H7 (cell line): Measurements from ENCODE around the gene POMGNT2. TPM values are rescaled to one million over a fixed set of nuclear protein-coding genes. Genes with fewer than 3 reads are reported as not detected.
"Not testable (repeated sequence)": the region's sequence is repeated elsewhere in the genome, so short reads cannot be mapped to it uniquely, and the experiment has no call there.

Experiments
- DNase-seq: peaks from one replicate; pipeline ENCODE4 v3.0.0; 2012
- H3K27me3 ChIP-seq: 2 replicates; pipeline ENCODE4 v1.6.0; 2011; ENCODE audit warnings: mild to moderate bottlenecking, low read length; ENCODE audit not compliant: control insufficient read depth, insufficient read depth
- H3K36me3 ChIP-seq: replicated peaks from 2 replicates; pipeline ENCODE4 v1.5.1; 2011; ENCODE audit warnings: low read length; ENCODE audit not compliant: control insufficient read depth, insufficient read depth
- H3K4me3 ChIP-seq: 2 replicates; pipeline ENCODE4 v1.5.1; 2011; ENCODE audit warnings: low read depth, mild to moderate bottlenecking, control low read depth, low read length, moderate library complexity; ENCODE audit not compliant: insufficient read depth
- total RNA-seq: library from RNA; depleted of rRNA; stranded (reverse); fragments of >200 nt; shearing (Covaris generic); gene quantifications from 2 replicates; pipeline ENCODE4 v1.2.3, GENCODE V29; 2014

The POMGNT2 gene
- total RNA-seq, 1 experiment from 2014 or later: 22.8 TPM

DNA sequence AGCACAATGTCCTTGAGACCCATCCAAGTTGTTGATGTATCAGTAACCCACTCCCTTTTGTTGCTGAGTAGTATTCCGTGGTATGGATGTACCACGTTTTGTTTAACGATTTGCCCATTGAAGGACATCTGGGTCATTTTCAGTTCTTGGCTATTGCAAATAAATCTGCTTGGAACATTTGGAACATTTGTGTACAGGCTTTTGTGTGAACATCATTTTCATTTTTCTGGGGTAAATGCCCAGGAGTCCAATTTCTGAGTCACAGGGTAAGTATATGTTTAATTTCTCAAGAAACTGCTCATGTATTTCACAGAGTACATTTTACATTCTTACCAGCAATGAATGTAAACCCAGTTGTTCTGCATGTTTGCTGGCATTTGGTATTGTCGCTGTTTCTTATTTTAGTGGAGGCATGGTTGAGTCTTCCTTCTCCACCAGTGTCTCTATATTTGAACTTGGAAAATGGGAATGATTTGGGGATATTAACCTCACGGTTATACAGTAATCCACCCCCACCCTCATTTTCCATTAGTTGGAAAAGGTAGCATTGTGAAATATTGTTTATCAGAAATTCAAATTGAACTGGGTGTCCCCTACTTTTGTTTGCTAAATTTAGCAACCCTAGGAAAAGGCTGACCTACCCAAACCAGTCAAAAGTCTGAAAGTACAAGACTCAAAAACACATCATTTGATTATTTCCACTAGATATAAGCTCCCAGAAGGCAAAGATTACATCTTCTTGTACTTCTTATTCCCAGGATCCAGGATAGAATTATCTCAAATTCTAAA lies 30.8 kb downstream of the POMGNT2 start:
- Histone ChIP-seq H3K36me3 (peaks cover under 1% of the 10 kb centered on the region; the same call in 1 of the 2 replicates), H3K4me3 (no peak overlapping the region), H3K27me3 (no peaks in the 10 kb centered on the region)
- no peak for DNase-seq

DNA sequence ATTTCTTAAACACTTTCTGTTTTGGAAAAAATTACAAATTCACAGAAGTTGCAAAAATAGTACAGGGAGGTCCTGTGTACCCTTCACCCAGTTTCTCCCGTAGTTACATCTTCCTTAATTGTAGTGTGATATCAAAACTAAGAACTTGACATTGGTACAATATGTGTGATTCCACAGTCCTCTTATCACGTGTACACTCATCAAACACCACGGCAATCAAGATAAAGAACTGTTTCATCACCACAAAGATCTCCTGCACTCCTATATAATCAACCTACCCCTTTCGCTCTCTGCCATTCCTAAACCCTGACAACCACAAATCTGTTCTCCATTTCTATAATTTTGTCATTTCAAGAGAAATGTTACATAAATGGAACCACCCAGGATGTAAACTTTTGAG lies 31.4 kb downstream of the POMGNT2 start:
- Histone ChIP-seq H3K4me3 (no peak overlapping the region), H3K36me3 (no peaks in the 10 kb centered on the region; the same call in 1 of the 2 replicates), H3K27me3 (no peaks in the 10 kb centered on the region)
- DNase-seq: no peak

DNA sequence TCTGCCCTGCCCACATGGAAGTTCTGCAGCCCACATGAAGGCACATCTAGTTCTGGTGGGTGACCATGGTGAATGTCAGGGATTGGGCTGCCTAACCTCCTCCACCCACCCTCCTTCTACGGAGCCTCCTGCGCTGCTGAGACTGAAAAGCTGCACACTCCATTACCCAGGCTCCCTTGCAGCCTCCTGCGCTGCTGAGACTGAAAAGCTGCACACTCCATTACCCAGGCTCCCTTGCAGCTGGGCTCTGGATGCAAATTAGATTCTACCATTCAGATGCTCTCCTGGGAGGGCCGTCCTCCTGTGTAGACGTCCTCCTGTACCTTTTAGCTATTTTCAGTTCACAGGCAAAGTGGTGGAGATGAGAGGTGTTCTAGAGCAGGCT lies 32.1 kb downstream of the POMGNT2 start:
- H3K4me3 ChIP-seq: no peak overlapping the region

DNA sequence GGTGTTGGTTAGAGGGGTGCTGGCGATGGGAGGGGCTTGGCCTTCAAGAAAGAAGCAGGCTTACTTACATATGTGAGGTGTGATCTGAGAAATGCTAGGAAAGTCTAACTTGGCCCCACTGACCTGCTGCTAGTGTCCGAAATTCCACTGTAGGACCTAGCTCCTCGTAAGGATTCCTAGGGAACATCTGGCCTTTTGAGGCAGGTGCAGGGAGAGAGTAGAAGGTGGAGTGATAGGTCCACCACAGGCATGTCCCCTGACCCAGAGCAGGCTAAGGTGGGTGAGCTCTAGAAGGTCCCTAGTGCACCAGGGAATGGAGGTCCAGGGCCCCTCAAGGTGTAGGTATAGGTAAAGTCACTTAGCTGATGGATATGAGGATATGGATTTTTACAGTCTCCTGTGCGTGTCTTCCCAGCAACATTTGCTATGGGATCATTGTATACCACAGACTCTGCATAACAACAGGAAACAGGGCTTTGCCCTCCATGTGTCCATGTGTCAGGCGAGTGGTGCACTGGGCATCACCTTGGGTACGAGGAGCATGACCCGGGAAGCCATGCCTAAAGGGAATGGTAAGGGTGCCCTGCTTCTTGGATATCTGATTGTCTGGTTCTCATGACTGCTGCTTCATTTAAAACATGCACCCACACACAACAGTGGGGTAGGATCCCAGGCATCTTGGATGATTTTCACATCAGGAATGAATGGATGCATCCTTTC lies 32.6 kb downstream of the POMGNT2 start:
- Histone ChIP-seq H3K27me3 (no peaks in the 10 kb centered on the region), H3K4me3 (no peak overlapping the region), H3K36me3 (no peaks in the 10 kb centered on the region)
- no peak for DNase-seq

More for the DNA sequence above, 32.1 kb downstream of the POMGNT2 start:
- Histone ChIP-seq H3K36me3 (no peaks in the 10 kb centered on the region), H3K27me3 (no peaks in the 10 kb centered on the region)
- no peak for DNase-seq

DNA sequence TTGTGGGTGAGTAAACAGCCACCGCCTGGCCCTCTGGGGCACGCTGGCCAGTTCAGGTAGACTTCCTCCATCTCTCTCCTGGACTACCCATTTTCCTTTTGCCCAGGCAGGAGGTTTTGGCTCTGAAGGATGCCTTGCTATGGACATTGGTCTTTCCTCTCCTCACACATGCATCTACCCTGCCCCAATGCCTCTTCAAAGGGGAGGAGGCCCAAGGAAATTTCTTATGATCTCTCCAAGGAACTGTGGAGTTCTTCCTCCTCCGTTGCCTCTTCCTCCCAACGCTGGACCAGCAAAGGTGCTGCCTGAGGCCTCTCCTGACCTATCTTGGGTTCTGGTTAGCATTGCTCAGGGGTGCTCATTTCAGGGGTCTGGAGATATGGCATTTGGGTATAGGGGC lies 33.5 kb downstream of the POMGNT2 start:
- no peaks in the 10 kb centered on the region for H3K36me3 ChIP-seq
- no peaks in the 10 kb centered on the region for H3K27me3 ChIP-seq
- DNase-seq: no peak
- H3K4me3 ChIP-seq: no peak overlapping the region

DNA sequence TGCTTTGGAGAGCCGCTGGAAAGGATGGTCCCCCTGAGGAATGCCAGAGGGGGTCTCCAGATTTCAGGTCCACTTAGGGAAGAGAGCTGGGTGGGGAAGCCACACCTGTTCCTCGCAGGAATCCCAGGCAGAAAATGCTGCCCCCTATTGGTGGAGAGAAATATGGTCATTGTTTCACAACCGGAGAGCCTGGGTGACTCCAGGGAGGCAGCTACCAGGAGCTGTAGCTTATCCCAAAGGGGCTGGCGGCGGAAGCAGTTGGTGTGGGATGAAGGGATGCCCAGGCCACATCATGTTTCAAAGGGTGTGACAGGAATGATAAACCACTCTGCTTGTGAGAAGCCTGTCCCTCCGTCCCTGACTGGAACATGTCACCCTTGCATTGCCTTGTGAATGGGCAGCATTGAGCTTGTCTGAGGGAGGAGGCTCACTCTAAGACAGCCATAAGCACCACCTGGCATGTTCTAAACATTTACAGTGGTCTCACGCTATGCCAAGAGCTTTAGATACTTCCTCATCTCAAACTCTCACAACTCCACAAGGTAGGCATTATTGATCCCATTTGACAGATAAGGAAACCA lies 34.5 kb downstream of the POMGNT2 start:
- H3K27me3 ChIP-seq: no peaks in the 10 kb centered on the region
- H3K36me3 ChIP-seq: no peaks in the 10 kb centered on the region
- DNase-seq: peak; percentile 82

DNA sequence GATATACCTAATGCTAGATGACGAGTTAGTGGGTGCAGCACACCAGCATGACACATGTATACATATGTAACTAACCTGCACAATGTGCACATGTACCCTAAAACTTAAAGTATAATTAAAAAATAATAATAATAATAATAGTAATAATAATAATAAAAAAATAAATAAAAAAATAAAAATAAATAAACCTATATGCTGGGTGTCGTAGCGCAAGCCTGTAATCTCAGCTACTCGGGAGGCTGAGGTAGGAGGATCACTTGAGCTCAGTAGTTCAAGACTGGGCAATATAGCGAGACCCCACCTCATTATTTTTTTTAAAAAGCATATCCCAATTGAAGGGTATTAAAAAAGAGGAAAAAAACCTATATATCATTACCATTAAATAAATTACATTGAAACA lies 35.2 kb downstream of the POMGNT2 start:
- H3K36me3 ChIP-seq, DNase-seq: not testable (repeated sequence)

More for the DNA sequence above, 34.5 kb downstream of the POMGNT2 start:
- no peak overlapping the region for H3K4me3 ChIP-seq

DNA sequence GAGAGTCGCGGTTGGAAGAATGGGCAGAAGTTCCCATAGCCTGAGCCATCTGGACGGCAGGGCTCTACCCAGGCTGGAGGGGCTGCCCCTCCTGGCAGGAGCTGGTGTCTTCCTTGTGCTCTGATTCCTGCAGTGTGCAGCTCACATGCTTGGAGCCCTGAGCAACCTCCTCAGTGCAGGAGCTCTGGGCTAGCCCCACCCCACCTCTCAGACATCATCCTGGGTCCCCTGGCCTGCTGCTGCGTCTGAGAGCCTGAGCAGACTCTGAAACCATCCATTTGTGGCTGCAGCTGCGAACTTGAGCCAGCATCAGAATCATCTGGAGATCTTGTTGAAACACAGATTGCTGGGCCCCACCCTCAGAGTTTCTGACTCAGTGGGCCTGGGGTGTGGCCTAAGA lies 42.8 kb downstream of the POMGNT2 start:
- H3K4me3 ChIP-seq: no peak overlapping the region

More for the DNA sequence above, 35.2 kb downstream of the POMGNT2 start:
- not testable (repeated sequence) for H3K4me3 ChIP-seq, H3K27me3 ChIP-seq

DNA sequence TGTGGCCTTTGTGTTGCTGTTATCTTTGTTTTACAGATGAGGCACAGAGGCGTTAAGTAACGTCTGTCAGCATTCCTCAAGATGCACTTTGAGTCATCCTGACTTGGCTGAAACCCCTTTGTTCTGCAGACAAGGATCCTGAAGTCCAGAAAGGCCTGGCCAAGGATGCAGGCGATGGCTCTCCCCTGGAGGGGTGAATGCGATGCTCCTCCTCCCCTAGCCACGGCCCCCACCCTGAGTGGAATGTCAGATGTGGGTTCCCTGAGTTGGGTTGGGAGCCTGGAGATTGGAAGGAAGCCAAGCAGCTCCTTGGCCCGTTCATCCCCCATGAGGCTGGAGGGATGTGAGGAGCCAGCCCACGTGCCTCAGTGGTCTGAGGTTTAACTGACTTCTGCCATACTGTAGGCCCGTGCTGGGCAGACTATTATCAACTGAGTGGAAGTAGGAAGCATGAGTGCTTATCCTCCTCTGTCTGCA lies 43.3 kb downstream of the POMGNT2 start:
- Histone ChIP-seq H3K27me3 (no peaks in the 10 kb centered on the region), H3K4me3 (no peak overlapping the region), H3K36me3 (no peaks in the 10 kb centered on the region)
- DNase-seq: no peak

More for the DNA sequence above, 42.8 kb downstream of the POMGNT2 start:
- no peak for DNase-seq
- no peaks in the 10 kb centered on the region for H3K27me3 ChIP-seq
- H3K36me3 ChIP-seq: no peaks in the 10 kb centered on the region

DNA sequence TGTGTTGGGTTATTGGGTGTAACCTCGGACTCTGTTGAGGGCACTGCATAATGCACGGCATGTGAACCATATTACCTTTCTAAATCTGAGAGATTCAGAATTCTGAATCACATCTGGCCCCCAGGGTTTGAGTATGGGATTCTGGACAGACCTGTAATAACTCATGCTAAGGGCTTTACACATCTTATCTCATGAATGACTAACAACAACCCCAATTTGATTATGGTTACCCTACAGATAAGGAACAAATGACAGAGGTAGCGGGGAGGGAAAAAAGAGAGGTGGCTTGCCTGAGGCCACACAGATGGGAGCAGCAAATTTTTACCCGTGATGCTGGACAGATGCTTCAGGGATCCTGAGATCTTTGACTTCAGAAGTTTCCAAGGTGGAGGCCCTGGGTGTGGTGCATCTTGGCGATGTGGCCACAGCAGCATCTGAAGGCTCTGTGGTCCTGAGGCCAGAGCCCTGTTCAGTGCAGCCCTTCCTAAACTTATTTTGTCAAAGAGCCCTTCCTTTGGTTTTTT lies 43.8 kb downstream of the POMGNT2 start:
- no peaks in the 10 kb centered on the region for H3K27me3 ChIP-seq
- no peak for DNase-seq
- H3K4me3 ChIP-seq: no peak overlapping the region
- H3K36me3 ChIP-seq: no peaks in the 10 kb centered on the region

DNA sequence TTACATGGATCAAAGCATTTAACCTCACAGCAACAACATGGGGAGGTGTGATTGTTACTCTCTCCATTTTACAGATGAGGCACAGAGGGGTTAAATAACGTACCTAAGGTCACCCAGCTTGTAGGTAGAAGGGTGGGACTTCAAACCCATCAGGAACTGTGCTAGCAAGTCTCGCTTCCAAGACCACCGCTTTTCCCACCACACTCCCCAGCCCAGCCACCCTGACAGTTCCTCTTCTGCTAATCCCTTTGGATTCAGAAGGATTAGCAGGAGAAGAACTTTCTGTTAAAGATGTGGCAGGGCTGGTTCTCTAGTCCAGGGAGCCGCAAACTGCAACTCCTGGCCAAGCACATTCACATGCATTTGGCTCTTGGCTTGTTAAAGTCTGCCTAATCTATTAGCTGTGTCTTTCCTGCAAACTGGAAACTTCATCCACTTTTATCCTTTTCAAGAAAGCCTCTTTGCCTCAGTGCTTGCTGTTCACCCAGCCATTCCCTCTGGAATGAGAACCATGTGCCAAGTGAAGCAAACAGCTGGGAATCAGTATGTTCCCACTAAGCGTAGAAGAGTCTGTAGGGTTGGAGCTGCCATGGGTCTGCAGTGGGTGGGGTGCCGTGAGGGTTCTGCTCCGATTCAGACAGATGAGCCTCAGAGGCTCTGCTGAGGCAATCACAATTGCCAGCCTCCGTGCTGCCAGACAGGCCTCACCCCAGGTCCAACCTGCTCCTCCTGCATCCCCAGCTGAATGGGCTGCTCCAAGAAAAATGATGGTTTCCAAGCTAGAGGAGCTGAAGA lies 44.6 kb downstream of the POMGNT2 start:
- no peaks in the 10 kb centered on the region for H3K36me3 ChIP-seq
- H3K27me3 ChIP-seq: no peaks in the 10 kb centered on the region
- DNase-seq: no peak
- H3K4me3 ChIP-seq: no peak overlapping the region

DNA sequence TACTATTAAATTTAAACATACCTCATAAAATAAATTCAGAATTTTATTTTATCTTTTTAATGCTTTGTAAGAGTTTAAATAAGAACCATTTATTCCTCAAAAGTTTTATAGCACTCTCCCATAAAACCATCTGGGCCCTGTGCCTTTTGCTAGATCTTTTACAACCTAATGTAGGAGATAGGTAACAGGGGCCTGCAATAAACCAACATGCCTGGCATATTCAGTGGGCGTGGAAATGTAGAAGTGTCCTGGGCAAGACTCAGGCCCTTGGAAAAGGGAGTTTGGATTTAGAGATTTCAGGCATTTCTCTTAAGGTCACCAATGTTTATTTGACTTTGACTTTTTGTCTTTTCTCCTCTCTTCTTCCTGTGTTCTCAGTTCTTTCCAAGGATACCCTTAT lies 46.4 kb downstream of the POMGNT2 start:
- no peaks in the 10 kb centered on the region for H3K27me3 ChIP-seq
- no peak overlapping the region for H3K4me3 ChIP-seq
- DNase-seq: no peak
- H3K36me3 ChIP-seq: no peaks in the 10 kb centered on the region

DNA sequence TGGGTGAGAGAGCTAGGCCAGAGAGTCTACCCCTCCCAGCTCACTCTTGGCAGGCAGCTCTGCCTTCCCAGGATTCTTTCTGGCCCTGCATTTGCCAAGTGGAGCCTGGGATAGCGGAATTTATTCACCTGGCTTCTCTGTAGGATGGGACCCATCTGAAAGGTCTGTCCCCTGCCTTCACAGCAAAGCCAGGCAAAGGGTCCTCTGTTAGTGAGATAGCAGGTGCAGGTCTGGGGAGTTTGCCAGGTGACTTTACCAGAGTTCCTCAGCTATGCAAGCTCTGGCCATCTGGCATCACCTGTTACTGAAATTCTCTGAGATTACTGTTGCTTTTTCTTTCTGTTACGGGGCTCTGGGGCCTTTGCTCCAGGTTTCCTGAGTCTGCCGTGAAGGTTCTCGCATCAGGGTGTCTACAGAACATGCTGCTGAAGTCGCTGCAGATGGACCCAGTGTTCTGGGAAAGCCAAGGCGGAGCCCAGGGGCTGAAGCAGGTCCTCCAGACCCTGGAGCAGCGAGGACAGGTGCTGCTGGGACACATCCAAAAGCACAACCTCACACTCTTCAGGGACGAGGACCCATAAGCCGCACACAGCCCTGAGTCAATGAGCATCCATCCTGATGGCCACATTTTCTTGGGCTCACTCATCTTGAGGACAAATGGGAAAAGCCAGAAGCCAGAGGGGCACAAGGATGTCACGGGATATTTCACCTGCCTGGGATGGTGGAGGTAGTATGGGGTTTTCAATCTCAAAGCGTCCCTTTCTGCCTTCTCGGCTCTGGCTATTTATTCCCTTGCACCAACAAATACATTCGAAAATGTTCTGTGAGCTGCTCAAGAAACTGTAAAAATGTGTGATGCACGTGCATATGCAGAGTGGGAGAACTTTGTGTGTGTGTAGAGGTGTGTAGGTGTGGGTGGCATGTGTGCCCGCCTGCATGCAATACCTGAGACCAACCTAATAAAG lies 49.8 kb downstream of the POMGNT2 start:
- DNase-seq: no peak
- H3K36me3 ChIP-seq: no peaks in the 10 kb centered on the region; the same call in 1 of the 2 replicates
- H3K4me3 ChIP-seq: no peak overlapping the region
- no peaks in the 10 kb centered on the region for H3K27me3 ChIP-seq
